Cardiac fibroblast (primary cell): ENCODE data around the gene CYB5A.

Source experiments
- DNase-seq, 2 donors: peaks; one replicate each; pipeline versions ENCODE4 v3.0.0 to v3.0.0-alpha.2; 2010; ENCODE audit warnings: low read depth in 2 of 2
- H3K4me3 ChIP-seq, 2 donors: replicated peaks in 1 of 2; 1 replicate in 1 of 2; 2 replicates in 1 of 2; pipeline ENCODE4 v1.5.1; 2011; ENCODE audit warnings: low read depth in 2 of 2, low read length in 2 of 2, mild to moderate bottlenecking in 2 of 2, moderate library complexity in 1 of 2
- TF ChIP-seq, protein P1 (sequence below): IDR thresholded peaks from one replicate; pipeline ENCODE4 v1.5.1; 2011; ENCODE audit warnings: low read depth, mild to moderate bottlenecking, low read length, inconsistent platforms

The CYB5A gene

DNA sequence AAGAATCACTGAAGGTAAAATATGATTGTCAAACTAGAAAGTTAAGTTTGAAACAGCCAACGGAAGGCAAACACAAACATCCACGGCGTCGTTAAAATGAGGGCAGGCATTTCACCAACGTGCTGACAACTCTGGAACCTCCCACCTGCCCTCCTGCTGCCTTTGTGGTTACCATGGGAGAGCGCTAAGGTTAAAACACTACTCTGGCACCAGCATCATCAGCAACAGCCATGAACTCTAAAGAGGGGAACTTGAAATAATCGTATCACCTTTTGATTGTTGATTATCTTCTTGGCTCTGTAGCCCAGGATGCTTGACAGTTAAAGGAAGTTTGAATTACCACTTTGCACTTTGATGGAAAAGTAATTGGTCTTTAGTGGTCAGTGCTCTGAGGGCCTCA lies 34.7 kb downstream of the CYB5A start:
- no peak overlapping the region for H3K4me3 ChIP-seq
- no peak for DNase-seq
- TF ChIP-seq, protein P1, sequence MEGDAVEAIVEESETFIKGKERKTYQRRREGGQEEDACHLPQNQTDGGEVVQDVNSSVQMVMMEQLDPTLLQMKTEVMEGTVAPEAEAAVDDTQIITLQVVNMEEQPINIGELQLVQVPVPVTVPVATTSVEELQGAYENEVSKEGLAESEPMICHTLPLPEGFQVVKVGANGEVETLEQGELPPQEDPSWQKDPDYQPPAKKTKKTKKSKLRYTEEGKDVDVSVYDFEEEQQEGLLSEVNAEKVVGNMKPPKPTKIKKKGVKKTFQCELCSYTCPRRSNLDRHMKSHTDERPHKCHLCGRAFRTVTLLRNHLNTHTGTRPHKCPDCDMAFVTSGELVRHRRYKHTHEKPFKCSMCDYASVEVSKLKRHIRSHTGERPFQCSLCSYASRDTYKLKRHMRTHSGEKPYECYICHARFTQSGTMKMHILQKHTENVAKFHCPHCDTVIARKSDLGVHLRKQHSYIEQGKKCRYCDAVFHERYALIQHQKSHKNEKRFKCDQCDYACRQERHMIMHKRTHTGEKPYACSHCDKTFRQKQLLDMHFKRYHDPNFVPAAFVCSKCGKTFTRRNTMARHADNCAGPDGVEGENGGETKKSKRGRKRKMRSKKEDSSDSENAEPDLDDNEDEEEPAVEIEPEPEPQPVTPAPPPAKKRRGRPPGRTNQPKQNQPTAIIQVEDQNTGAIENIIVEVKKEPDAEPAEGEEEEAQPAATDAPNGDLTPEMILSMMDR: no peak

DNA sequence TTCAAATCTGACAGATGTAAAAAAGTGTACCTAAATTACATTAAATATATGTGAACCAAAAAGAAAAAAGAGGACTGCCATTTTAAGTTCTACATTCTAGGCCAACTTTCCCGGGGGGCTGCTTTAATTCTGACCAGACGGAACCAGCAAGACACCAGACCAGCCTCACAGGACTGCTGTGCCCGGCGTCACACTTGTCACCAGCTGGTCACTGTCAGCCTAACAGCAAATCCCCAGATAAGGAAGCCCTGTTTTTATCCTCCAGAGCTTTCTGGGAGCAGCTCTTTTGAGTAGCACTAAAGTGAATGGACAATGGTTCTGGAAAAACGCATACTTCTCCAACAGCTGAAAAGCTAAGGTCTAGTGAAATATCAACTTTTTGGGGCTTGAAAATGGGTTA lies 35.6 kb downstream of the CYB5A start:
- DNase-seq: no peak
- TF ChIP-seq, protein P1: no peak
- no peak overlapping the region for H3K4me3 ChIP-seq

DNA sequence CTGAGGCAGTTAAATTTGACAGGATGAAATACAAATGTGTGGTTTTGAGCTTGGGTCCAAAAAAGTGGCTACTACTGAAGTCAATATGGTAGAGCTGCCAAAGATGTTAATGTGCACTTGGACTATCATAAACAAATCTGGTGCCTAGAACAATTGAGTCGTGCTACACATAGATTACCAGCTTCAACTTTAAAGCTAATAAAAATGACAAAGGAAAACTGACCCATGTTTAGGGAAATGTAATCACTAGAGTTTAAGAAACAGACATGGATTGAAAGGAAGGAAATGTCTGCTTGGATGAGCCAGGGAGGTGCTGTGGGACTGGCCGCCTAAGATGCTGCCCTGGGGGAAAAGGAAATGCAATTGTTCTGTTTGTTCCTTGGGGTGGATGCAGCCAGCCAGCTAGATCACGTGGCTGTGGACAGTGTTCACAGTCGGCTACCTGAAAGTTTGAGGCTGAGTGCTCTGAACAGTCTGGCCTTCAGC lies 36.6 kb downstream of the CYB5A start:
- TF ChIP-seq, protein P1: no peak
- no peak for DNase-seq
- H3K4me3 ChIP-seq: no peak overlapping the region

DNA sequence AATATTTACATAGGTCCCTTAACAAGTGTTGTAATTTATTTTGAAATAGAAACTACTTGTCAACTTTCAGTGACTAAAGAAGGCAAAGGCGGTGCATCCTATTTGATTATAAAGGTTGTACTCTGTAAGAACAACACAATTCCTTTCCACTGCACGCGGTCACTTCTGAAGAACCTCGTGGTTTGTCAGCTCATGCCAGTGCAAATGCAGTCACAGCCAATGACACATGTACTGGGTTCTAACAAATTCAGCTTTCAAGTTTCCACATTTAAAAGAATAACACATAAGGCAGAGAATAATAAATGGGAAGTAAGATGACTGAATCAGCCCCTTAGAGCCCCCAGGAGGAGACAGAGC lies 39.7 kb downstream of the CYB5A start:
- no peak overlapping the region for H3K4me3 ChIP-seq
- DNase-seq: peak; percentile 54 to 62
- TF ChIP-seq, protein P1: no peak

DNA sequence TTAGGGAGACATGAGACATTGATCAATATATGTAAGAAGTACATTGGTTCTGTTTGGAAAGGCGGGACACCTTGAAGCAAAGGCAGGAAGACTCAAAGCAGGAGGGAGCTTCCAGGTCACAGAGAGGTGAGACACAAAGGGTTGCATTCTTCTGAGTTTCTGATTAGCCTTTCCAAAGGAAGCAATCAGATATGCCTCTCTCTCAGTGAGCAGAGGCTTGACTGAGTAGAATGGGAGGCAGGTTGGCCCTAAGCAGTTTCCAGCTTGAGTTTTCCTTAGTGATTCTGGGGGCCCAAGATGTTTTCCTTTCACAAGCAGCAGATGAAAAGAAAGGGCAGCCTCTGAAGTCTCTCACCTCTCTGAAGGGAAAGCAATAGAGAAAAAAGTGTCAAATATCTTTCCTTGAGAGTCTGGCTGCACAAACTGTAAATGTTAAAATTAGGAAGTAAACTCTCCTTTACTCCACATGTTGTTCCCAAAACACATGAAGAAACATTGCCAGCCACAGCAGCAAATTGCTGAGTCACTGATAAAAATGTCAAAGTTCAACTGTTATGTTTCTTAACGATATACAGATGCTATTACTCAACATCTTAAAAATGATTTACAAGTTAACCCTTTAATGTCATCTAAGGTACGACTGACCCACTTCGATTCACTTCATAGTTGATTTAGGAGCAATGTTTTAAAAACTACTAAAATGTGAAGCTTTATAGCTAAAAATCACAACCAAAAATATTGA lies 40.3 kb downstream of the CYB5A start:
- DNase-seq: peak; percentile 76 to 89
- TF ChIP-seq, protein P1: no peak
- H3K4me3 ChIP-seq: no peak overlapping the region

DNA sequence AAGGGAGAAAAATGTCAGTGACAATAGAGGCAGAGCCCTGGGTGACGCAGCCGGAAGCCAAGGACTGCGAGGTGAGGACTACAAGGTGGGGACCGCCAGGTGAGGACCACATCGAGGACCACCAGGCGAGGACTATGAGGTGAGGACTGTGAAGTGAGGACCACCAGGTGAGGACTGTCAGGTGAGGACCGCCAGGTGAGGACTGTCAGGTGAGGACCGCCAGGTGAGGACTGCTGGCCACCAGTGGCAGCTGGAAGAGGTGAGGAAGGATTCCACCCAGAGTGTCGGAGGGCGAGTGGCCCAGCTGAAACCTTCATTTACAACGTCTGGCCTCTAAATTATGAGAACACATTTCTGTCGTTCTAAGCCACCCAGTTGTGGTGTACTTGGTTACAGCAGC lies 41.6 kb downstream of the CYB5A start:
- H3K4me3 ChIP-seq: no peak overlapping the region
- no peak for DNase-seq
- TF ChIP-seq, protein P1: no peak
